Measurements from ENCODE around the gene ABCC8.

Gene ABCC8

DNA sequence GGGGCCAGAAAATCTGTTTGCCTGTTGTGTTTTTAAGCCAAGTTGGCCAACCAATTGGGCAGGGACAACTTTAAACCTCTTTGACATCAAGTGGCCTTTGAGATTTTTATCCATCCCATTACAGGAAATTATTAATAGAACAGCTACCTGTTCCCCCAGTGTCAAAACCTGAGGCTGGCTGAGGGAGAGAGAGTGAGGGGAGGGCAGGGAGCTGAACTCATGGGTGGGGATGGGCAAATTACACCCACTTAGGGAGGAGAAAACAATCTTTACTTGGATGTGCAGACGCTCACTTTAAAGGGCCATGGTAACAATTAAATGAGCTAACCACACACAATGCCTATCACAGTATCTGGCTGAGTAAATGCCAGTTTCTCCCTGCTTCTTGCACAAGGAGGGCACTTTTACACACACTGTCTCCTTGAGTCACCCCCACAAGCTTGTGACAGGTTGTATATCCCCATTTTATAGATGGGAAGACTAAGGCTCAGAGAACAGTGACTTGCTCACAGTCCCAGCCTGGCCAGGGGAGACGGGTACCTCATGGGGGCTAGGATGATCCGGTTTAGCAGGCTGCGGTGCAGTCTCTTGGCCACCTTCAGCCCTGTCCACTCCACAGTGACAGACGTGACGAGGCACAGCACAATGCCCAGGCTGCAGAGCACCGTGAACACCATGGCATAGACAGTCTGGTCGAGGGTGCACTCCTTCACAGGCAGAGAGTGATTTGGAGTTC, 70.4 kb downstream of the ABCC8 start:
- Histone ChIP-seq H3K27me3 (replicated peaks; ENCODE audit: control insufficient read depth, insufficient read depth, low read length) (no peaks in the 10 kb centered on the region; the same call in 1 of the 2 replicates), H3K36me3 (ENCODE audit: control insufficient read depth, insufficient read depth, low read length) (no peaks in the 10 kb centered on the region), H3K4me3 (replicated peaks; ENCODE audit: low read depth, low read length) (no peak overlapping the region)
- DNase-seq (ENCODE audit: extremely low read depth, insufficient read length), result no peak
- no peak for TF ChIP-seq CTCF (IDR thresholded peaks at IDR 0.05; ENCODE audit: insufficient read depth, low read length, poor library complexity, severe bottlenecking)

GRCh38 chr11:17405232-17406005, 71.2 kb downstream of the ABCC8 start:
- Histone ChIP-seq H3K4me3 (replicated peaks; ENCODE audit: low read depth, low read length) (no peak overlapping the region), H3K27me3 (replicated peaks; ENCODE audit: control insufficient read depth, insufficient read depth, low read length) (no peaks in the 10 kb centered on the region), H3K36me3 (ENCODE audit: control insufficient read depth, insufficient read depth, low read length) (no peaks in the 10 kb centered on the region)
- TF ChIP-seq CTCF (IDR thresholded peaks at IDR 0.05; ENCODE audit: insufficient read depth, low read length, poor library complexity, severe bottlenecking), result peak; percentile 27
- DNase-seq (ENCODE audit: extremely low read depth, insufficient read length), result no peak

- no peak for TF ChIP-seq CTCF (IDR thresholded peaks at IDR 0.05; ENCODE audit: insufficient read depth, low read length, poor library complexity, severe bottlenecking)
- Histone ChIP-seq H3K4me3 (replicated peaks; ENCODE audit: low read depth, low read length) (no peak overlapping the region), H3K36me3 (ENCODE audit: control insufficient read depth, insufficient read depth, low read length) (no peaks in the 10 kb centered on the region), H3K27me3 (replicated peaks; ENCODE audit: control insufficient read depth, insufficient read depth, low read length) (no peaks in the 10 kb centered on the region)
- no peak for DNase-seq (ENCODE audit: extremely low read depth, insufficient read length)
These were observed 72.5 kb downstream of the ABCC8 start for GRCh38 chr11:17403980-17404759.

DNA sequence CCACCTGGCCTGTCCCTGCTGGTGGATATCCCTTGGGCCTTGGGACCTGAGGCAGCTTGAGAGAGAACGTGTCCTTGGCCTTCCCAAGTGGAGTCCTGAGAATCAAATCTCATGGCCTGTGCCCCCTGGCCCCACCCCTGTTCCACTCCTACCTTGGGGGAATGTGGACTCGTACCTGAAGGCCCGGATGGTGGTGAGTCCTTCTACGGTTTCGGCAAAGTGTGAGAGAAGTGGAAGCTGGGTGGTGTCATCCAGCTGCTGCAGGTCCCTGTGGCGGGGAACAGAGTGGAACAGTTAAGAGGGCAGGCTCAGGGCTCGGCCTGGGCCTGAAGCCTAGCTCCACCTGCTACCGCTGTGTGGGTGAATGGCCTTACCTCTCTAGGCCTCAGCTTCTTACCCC, 74.2 kb downstream of the ABCC8 start:
- no peak overlapping the region for H3K4me3 ChIP-seq (replicated peaks; ENCODE audit: low read depth, low read length)
- TF ChIP-seq CTCF (IDR thresholded peaks at IDR 0.05; ENCODE audit: insufficient read depth, low read length, poor library complexity, severe bottlenecking), result no peak
- H3K36me3 ChIP-seq (ENCODE audit: control insufficient read depth, insufficient read depth, low read length), result no peaks in the 10 kb centered on the region
- DNase-seq (ENCODE audit: extremely low read depth, insufficient read length), result no peak
- no peaks in the 10 kb centered on the region for H3K27me3 ChIP-seq (replicated peaks; ENCODE audit: control insufficient read depth, insufficient read depth, low read length)

DNA sequence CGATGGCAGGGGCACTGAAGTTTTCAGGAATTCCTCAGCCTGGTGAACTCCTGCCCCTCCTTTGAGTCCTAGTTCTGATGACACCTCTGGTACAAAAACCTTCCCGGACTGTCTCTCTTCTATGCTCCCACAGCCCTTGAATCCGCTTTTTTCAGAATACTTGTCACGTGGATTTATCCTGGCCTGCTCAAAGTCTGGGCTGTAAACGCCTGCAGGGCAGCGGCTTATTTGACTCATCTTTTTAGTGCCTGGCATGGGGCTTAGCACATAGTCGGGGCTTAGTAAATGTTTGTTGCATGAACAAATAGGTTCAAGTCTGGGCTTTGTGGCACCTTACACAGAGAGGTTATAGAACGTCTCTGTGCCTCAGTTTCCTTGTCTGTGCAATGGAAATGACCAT, 74.8 kb downstream of the ABCC8 start:
- H3K36me3 ChIP-seq (ENCODE audit: control insufficient read depth, insufficient read depth, low read length), result no peaks in the 10 kb centered on the region
- no peak for DNase-seq (ENCODE audit: extremely low read depth, insufficient read length)
- H3K4me3 ChIP-seq (replicated peaks; ENCODE audit: low read depth, low read length), result no peak overlapping the region
- TF ChIP-seq CTCF (IDR thresholded peaks at IDR 0.05; ENCODE audit: insufficient read depth, low read length, poor library complexity, severe bottlenecking), result no peak
- no peaks in the 10 kb centered on the region for H3K27me3 ChIP-seq (replicated peaks; ENCODE audit: control insufficient read depth, insufficient read depth, low read length)
